UCSD-AML1 (cell line): ENCODE results near the gene EMSY.

Source experiments
- DNase-seq: peaks from one replicate; lab custom pipeline; 2025; ENCODE audit not compliant: unreplicated experiment; lab: John Stamatoyannopoulos, UW

EMSY gene

GRCh38 chr11:76453248-76453647 is 8.4 kb downstream of the EMSY start:
- DNase-seq: no peak

DNA sequence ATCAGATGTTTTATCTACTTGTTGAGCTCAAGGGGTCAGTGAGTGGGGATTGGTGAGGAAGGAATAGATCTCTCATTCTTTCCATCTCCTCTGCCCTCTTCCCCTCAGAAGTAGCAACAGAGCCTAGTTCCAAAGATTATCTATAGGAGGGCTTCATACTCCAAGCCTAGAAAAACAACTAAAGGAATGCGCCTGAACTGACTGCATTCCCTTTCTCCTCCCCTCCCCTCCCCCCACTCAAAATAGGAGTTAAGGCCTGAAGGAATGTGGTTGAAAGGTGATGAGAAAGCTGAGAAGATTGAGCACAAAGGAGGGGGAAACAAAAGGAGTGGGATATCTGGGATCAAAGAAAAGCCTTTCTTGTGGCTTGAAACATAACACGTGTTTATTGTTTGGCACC is 10.5 kb downstream of the EMSY start:
- no peak for DNase-seq

- no peak for DNase-seq
These were observed 11.1 kb downstream of the EMSY start for GRCh38 chr11:76455931-76456330.

GRCh38 chr11:76456571-76456970 is 11.8 kb downstream of the EMSY start:
- no peak for DNase-seq

GRCh38 chr11:76459299-76459698 is 14.5 kb downstream of the EMSY start:
- DNase-seq: no peak

- no peak for DNase-seq
These were observed 15.0 kb downstream of the EMSY start for GRCh38 chr11:76459846-76460245.

- DNase-seq: no peak
These were observed 17.5 kb downstream of the EMSY start for GRCh38 chr11:76462317-76462716.

GRCh38 chr11:76465701-76466100 is 20.9 kb downstream of the EMSY start:
- no peak for DNase-seq

DNA sequence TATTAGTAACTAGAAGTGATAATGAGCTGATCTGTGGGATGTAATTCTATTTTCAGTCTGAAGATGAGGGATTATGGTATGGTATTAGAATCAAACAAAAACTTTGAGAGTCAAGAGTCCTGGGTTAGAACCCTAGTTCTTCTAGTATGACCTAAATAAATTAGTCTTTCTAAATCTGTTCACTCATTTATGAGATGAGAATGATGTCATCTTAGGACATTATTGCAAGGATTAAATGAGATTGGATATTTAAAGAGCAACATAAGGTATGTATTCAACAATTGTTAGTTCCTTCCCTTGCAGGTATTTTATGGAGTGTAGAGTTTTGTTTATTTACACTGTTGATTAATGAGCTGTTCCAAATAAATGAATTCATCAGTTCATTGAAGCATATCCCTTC is 21.8 kb downstream of the EMSY start:
- DNase-seq: no peak

DNA sequence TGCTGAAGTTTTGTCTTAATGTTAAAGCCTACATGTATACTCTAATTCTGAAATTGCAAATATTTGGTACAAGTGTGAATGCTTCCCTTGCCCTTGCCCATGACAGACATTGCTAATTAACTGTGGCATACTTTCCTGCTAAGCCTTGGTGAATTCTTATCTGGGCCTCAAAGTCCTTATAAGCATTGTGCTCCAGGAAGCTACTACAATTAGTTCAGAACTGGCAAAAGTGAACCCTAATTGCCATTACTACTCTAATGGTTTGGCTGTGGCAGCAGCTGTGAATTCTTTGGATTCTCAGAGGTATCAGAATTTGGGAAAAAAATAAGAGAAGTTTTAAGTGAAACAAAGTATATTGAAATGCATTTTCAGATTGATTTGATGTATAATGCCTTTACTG is 24.3 kb downstream of the EMSY start:
- no peak for DNase-seq

GRCh38 chr11:76471382-76471781 is 26.6 kb downstream of the EMSY start:
- DNase-seq: no peak

GRCh38 chr11:76480241-76480640 is 35.4 kb downstream of the EMSY start:
- no peak for DNase-seq

DNA sequence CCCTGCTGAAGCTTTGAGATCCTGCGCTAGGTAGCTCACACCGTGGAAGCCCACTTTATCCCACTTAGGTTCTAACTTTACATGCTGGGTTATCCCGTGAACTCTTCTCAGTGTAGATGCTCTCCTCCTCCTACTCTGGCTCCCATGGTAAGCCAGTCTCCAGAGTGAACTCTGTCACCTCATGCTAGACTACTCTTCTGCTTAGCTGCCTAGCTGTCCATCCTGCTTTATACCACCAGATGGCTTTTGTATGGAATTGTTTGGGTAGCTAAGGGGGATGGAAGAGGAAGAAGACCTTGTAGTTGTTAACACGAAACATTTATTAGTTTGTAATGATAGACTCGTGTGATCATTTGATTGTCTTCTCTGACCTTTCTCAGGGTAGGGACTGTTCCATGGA is 46.8 kb downstream of the EMSY start:
- no peak for DNase-seq

- no peak for DNase-seq
These were observed 48.2 kb downstream of the EMSY start for GRCh38 chr11:76493040-76493439.

- no peak for DNase-seq
These were observed 49.1 kb downstream of the EMSY start for GRCh38 chr11:76493626-76494539.

DNA sequence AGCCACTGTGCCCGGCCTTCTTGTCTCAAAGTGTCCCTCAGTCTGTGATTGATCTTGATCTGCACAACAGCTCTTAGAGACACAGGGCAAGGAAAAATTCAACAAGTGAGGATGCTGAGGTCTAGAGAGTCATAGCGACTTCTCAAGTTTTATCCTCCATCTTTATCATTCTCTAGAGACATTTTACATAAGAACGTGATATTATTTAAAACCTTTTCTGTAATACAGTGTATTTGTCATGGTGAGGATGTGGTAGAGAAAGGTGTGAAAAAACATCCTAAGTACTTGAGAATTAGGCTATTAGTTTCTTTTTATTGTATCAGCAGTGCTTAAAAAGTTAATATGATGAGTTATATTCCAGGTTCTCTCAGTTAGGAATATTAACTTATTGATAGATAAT is 50.2 kb downstream of the EMSY start:
- no peak for DNase-seq

DNA sequence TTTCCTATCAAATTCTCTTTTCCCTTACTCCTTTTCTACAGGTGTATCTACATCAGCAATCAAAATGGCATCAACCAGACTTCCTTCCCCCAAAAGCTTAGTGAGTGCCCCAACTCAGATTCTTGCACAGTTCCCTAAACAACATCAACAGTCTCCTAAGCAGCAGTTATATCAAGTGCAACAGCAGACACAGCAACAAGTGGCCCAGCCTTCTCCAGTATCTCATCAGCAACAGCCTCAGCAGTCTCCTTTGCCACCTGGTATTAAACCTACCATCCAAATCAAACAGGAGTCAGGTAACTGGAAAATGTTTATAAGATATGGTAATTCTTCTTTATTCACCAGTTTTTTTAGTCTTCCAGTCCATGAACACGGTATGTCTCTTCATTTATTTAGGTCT is 51.4 kb downstream of the EMSY start:
- no peak for DNase-seq

DNA sequence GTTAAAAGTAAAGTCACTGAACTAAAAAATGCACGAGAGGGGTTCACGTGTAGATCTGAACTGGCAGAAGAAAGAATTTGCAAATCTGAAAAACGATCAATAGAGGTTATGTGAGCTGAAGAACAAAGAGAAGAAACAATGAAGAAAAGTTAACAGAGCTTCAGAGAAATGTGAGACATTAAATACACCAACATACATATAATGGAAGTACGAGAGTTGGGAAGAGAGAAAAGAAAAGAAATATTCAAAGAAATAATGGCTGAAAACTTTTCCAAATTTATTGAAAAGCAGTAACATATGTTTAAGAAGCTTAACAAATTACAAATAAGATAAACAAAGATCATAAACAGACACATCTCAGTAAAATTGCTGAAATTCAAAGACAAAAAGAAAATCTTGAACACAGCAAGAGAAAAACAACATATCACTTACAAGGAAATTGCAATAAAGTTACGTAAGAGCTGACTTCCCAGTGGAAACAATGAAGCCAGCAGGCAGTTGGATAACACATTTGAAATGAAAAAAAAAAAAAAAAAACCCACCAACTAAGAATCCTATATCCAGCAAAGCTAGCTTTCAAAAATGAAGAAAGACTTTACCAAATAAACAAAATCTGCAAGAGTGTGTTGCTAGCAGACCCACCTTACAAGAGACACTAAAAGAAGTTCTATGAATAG is 56.8 kb downstream of the EMSY start:
- DNase-seq: no peak

DNA sequence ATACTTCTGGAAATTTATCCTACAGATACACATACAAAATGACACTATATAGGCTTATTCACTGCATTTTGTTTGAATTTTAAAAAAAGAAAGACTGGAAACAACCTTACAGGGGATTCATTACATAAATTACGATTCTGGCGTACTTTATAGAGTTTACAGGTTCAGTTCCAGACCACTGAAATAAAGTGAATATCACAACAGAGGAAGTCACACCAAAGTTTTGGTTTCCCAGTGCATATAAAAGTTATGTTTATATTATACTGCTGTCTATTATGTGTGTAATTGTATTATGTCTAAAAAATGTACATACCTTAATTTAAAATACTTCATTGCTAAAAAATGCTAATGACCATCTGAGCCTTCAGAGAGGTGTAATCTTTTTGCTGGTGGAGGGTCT is 62.0 kb downstream of the EMSY start:
- DNase-seq: no peak

GRCh38 chr11:76510060-76511047 is 65.5 kb downstream of the EMSY start:
- no peak for DNase-seq
